K562 (cell line): ENCODE data around the gene ZCCHC3. TPM values are rescaled to one million over a fixed set of nuclear protein-coding genes. Genes with fewer than 3 reads are reported as not detected.

ENCODE experiments used
- ATAC-seq: fragments of 200-7000 bp; cut with Tn5 transposase; 3 replicates; pipeline ENCODE4 v1.9.1; 2020; ENCODE audit warnings: moderate library complexity
- BruUV-seq: library from RNA; stranded (reverse); fragments of 400-500 nt; replicated peaks from 2 replicates; lab custom pipeline; 2021; lab: Mats Ljungman, UMichigan
- CTCF ChIA-PET: fragments of 300-600 bp; formaldehyde crosslinking; extraction: SDS; loops from one replicate; lab custom pipeline; 2021; ENCODE audit warnings: low intra/inter-chr PET ratio; lab: Yijun Ruan, JAX
- POLR2A ChIA-PET: fragments of 300-600, 350-650 bp; sonication (Branson Sonifier 250); formaldehyde crosslinking; extraction: SDS; loops from one replicate; lab custom pipeline; 2021; ENCODE audit warnings: antibody characterized with exemption, inconsistent platforms; lab: Yijun Ruan, JAX
- DNase-seq, 4 experiments: peaks; one replicate each; pipeline versions ENCODE4 v3.0.0 to v3.0.0-alpha.2; 2011 to 2018; ENCODE audit warnings: low spot score in 3 of 4, mixed read lengths in 3 of 4; ENCODE audit errors: extremely low read depth in 1 of 4
- FAIRE-seq: peaks from 2 replicates; lab custom pipeline; 2011; peaks lifted over from hg19 to GRCh38; lab: Jason Lieb, UNC
- H2AFZ ChIP-seq: 2 replicates; pipeline ENCODE4 v1.6.0; 2011; ENCODE audit warnings: low read depth, low read length, control low read depth, inconsistent platforms
- H3K27ac ChIP-seq: fragments of 200-600 bp; 3 replicates; pipeline ENCODE4 v1.8.0; 2011; ENCODE audit warnings: low read depth, mild to moderate bottlenecking, control low read depth, inconsistent platforms, low read length, moderate library complexity, mixed read lengths; ENCODE audit errors: extremely low read depth
- H3K27me3 ChIP-seq, 2 experiments: fragments of 300-600 bp in 1 of 2; 2 replicates in 1 of 2; 3 replicates in 1 of 2; pipeline versions ENCODE4 v1.6.0 to v1.8.0; 2011; ENCODE audit warnings: inconsistent platforms in 2 of 2, low read length in 2 of 2, mild to moderate bottlenecking in 1 of 2, mixed read lengths in 1 of 2, moderate library complexity in 1 of 2; ENCODE audit not compliant: control insufficient read depth in 2 of 2, insufficient read depth in 2 of 2
- H3K36me3 ChIP-seq: fragments of 300-600 bp; 3 replicates; pipeline ENCODE4 v1.8.0; 2011; ENCODE audit warnings: mild to moderate bottlenecking, low read length, inconsistent platforms; ENCODE audit not compliant: control insufficient read depth, insufficient read depth
- H3K4me1 ChIP-seq, 2 experiments: fragments of 200-600 bp in 1 of 2; replicated peaks in 1 of 2; 2 replicates in 1 of 2; 3 replicates in 1 of 2; pipeline versions ENCODE4 v1.5.1 to v1.8.0; 2011; ENCODE audit warnings: inconsistent platforms in 2 of 2, low read length in 2 of 2, mild to moderate bottlenecking in 1 of 2, mixed read lengths in 1 of 2, moderate library complexity in 1 of 2; ENCODE audit not compliant: control insufficient read depth in 2 of 2, insufficient read depth in 2 of 2
- H3K4me2 ChIP-seq: 2 replicates; pipeline ENCODE4 v1.6.1; 2011; ENCODE audit warnings: low read length, control low read depth, inconsistent platforms, mixed read lengths; ENCODE audit not compliant: insufficient read depth
- H3K4me3 ChIP-seq: fragments of 200-600 bp; sonication (generic), shearing (Covaris generic); 2 replicates; pipeline ENCODE4 v1.5.1; 2016; ENCODE audit warnings: control low read depth, inconsistent platforms
- H3K79me2 ChIP-seq: fragments of 200-600 bp; 3 replicates; pipeline ENCODE4 v1.8.0; 2011; ENCODE audit warnings: low read length, inconsistent platforms; ENCODE audit not compliant: control insufficient read depth, insufficient read depth
- H3K9ac ChIP-seq, 2 experiments: 2 replicates each; pipeline versions ENCODE4 v1.6.0 to v1.6.1; 2011; ENCODE audit warnings: low read depth in 2 of 2, low read length in 2 of 2, control low read depth in 1 of 2, inconsistent platforms in 1 of 2, mild to moderate bottlenecking in 1 of 2, mixed read lengths in 1 of 2; ENCODE audit not compliant: insufficient read depth in 1 of 2
- H3K9me1 ChIP-seq: one replicate; pipeline ENCODE4 v1.6.0; 2011; ENCODE audit warnings: inconsistent platforms, mild to moderate bottlenecking, low read length, moderate library complexity; ENCODE audit not compliant: control insufficient read depth, insufficient read depth
- H3K9me3 ChIP-seq: replicated peaks from 2 replicates; pipeline ENCODE4 v1.5.1; 2011; ENCODE audit warnings: low read depth, low read length, inconsistent platforms; ENCODE audit not compliant: control insufficient read depth, insufficient read depth
- H4K20me1 ChIP-seq: replicated peaks from 2 replicates; pipeline ENCODE4 v1.6.1; 2011; ENCODE audit warnings: low read length, inconsistent platforms, mixed read lengths; ENCODE audit not compliant: control insufficient read depth, insufficient read depth
- E2F5 ChIP-seq: sonication (generic); formaldehyde crosslinking; IDR thresholded peaks from 2 replicates; pipeline ENCODE4 v1.8.0; 2022; ENCODE audit warnings: mild to moderate bottlenecking, missing genetic modification reagents
- FOXJ2 ChIP-seq: fragments of 200-800 bp; sonication (Bioruptor generic); IDR thresholded peaks from 2 replicates; pipeline ENCODE4 v1.6.1; 2016; ENCODE audit warnings: missing genetic modification characterization, missing compliant biosample characterization
- RB1 ChIP-seq: fragments of 450-650 bp; IDR thresholded peaks from 2 replicates; pipeline ENCODE4 v1.6.1; 2017; ENCODE audit warnings: low read depth, mild to moderate bottlenecking
- SMAD4 ChIP-seq: fragments of 250-450 bp; sonication (Bioruptor Pico); conservative IDR thresholded peaks from 2 replicates; pipeline ENCODE4 v1.8.0; 2021; ENCODE audit warnings: inconsistent platforms, mild to moderate bottlenecking, moderate library complexity
- ZBTB40 ChIP-seq, 2 experiments: fragments of 450-650 bp in 1 of 2; sonication (generic) in 1 of 2; formaldehyde crosslinking in 1 of 2; IDR thresholded peaks; 2 replicates each; pipeline versions ENCODE4 v1.7.1 to v1.9.0; 2016 to 2022; ENCODE audit warnings: inconsistent platforms in 1 of 2, mild to moderate bottlenecking in 1 of 2, missing genetic modification reagents in 1 of 2
- WGBS: fragments of 100-300 bp; shearing (Covaris generic); methylation state at CpG from one replicate; pipeline ENCODE4 v1.1.6; 2016; ENCODE audit warnings: low coverage, mixed read lengths; ENCODE audit not compliant: insufficient coverage; ENCODE audit errors: missing lambda C conversion rate; 5-methylcytosine and 5-hydroxymethylcytosine counted together
- in situ Hi-C: fragments of 300-500 bp; cut with MboI; formaldehyde crosslinking; loops from 4 replicates; pipeline ENCODE4 v1.15.0; 2018; ENCODE audit warnings: inconsistent platforms, mixed read lengths
- intact Hi-C: fragments of 100-400 bp; cut with micrococcal nuclease; formaldehyde crosslinking; loops from 2 replicates; pipeline ENCODE4 v1.14.2; 2022
- polyA plus RNA-seq, 8 experiments: library from polyadenylated mRNA; depleted of rRNA in 4 of 8; stranded (reverse) in 5 of 8; unstranded in 3 of 8; fragments of >200 nt; fragmentation: Nextera tagmentation in 2 of 8; fragmentation: Illumina TruSeq in 1 of 8; extraction: Ambion mirVana in 2 of 8; extraction: Trizol in 1 of 8; gene quantifications; 2 replicates each; pipeline versions ENCODE4 v1.2.1 to v1.2.3, GENCODE V29; 2011 to 2014; ENCODE audit warnings: inconsistent platforms in 1 of 8, missing spikeins in 1 of 8
- total RNA-seq, 7 experiments: library from RNA; depleted of rRNA in 6 of 7; stranded (reverse); fragments of >200 nt in 6 of 7; fragmentation: Illumina TruSeq in 2 of 7; extraction: Trizol in 2 of 7; gene quantifications; 2 replicates each; pipeline versions ENCODE4 v1.2.1 to v1.2.3, GENCODE V29; 2011 to 2021; ENCODE audit warnings: low replicate concordance in 1 of 7
- TF ChIP-seq, protein P1 (sequence below), 2 experiments: IDR thresholded peaks; 2 replicates each; pipeline ENCODE4 v1.6.1; 2011; ENCODE audit warnings: borderline replicate concordance in 1 of 2, control low read depth in 1 of 2, low read depth in 1 of 2, low read length in 1 of 2, mild to moderate bottlenecking in 1 of 2, mixed read lengths in 1 of 2, moderate library complexity in 1 of 2; ENCODE audit not compliant: insufficient read depth in 1 of 2, insufficient read length in 1 of 2, poor library complexity in 1 of 2, severe bottlenecking in 1 of 2; ENCODE audit errors: extremely low read depth in 1 of 2
- TF ChIP-seq, protein P2 (sequence below): sonication (generic); IDR thresholded peaks from 2 replicates; pipeline ENCODE4 v1.6.1; 2016

Gene ZCCHC3
- total and polyA plus RNA-seq, 9 of the 15 experiments (the other 6 are each of a cell fraction or from before 2014, with no cell fraction given) = 2.8 to 23.3 (median 16.5) TPM

DNA sequence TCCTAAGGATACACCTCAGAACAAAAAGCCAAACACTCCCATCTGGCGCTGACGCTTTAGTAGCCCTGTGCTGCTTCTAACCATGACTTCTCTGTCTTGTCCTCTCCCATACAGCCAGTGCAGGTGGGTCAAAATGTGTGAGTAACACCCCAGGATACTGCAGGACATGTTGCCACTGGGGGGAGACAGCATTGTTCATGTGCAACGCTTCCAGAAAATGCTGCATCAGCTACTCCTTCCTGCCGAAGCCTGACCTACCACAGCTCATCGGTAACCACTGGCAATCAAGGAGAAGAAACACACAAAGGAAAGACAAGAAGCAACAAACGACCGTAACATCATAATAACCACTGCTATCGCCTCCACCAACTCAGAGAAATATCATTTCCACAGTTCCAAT, 38.4 kb upstream of the ZCCHC3 start (continued):
- TF ChIP-seq, protein P1, sequence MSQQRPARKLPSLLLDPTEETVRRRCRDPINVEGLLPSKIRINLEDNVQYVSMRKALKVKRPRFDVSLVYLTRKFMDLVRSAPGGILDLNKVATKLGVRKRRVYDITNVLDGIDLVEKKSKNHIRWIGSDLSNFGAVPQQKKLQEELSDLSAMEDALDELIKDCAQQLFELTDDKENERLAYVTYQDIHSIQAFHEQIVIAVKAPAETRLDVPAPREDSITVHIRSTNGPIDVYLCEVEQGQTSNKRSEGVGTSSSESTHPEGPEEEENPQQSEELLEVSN (IDR thresholded peaks at IDR 0.05; ENCODE audit: borderline replicate concordance in 1 of 2, extremely low read depth in 1 of 2, insufficient read depth in 1 of 2, insufficient read length in 1 of 2, low read depth in 1 of 2, low read length in 1 of 2, poor library complexity in 1 of 2, severe bottlenecking in 1 of 2) = peak in 1 of 2 experiments; percentile 19
- TF ChIP-seq, protein P2, sequence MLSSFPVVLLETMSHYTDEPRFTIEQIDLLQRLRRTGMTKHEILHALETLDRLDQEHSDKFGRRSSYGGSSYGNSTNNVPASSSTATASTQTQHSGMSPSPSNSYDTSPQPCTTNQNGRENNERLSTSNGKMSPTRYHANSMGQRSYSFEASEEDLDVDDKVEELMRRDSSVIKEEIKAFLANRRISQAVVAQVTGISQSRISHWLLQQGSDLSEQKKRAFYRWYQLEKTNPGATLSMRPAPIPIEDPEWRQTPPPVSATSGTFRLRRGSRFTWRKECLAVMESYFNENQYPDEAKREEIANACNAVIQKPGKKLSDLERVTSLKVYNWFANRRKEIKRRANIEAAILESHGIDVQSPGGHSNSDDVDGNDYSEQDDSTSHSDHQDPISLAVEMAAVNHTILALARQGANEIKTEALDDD = peak; percentile 42; the same call in 1 of the 2 replicates

- no peaks in the 10 kb centered on the region for H4K20me1 ChIP-seq
- H3K9ac ChIP-seq = no peak overlapping the region
- H3K4me1 ChIP-seq = peaks cover 12 to 21% of the 10 kb centered on the region in 2 experiments
- H3K27ac ChIP-seq = no peak overlapping the region
- H3K4me2 ChIP-seq = no peak overlapping the region
- ATAC-seq = no peak
- H3K9me1 ChIP-seq = no peaks in the 10 kb centered on the region
- FAIRE-seq = no peak
- no peaks in the 10 kb centered on the region for H3K27me3 ChIP-seq
- H3K4me3 ChIP-seq = no peak overlapping the region
- WGBS = 52% methylated on average over 2 of the region's 2 CpGs
- H3K36me3 ChIP-seq = no peaks in the 10 kb centered on the region
- POLR2A ChIA-PET = no interaction called here
- BruUV-seq = no TSS peak
- intact Hi-C loops (loop anchor here (2.0 kb wide), 1 partner anchor 69 kb away; no protein-coding TSS in a partner anchor), in situ Hi-C loops (no loop called here)
- H2AFZ ChIP-seq = peak overlapping the region; percentile 90
- no peaks in the 10 kb centered on the region for H3K9me3 ChIP-seq
- H3K79me2 ChIP-seq = no peaks in the 10 kb centered on the region
- DNase-seq = no peak
- CTCF ChIA-PET = interaction anchor here (0.6 kb wide), 1 partner anchor 71 kb away, joined by 3 read pairs; no protein-coding TSS in a partner anchor
- TF ChIP-seq E2F5 (CRISPR knock-in tag) (no peak), ZBTB40 (IDR thresholded peaks at IDR 0.05) (no peak), ZBTB40 (CRISPR knock-in tag; IDR thresholded peaks at IDR 0.05) (no peak), FOXJ2 (tag) (no peak), RB1 (no peak), SMAD4 (CRISPR knock-in tag) (no peak)
Observed at GRCh38 chr20:259981-260380, 37.4 kb upstream of the ZCCHC3 start.
